C4-2B (cell line): ENCODE data around the gene ARMC9.

Experiments
- CTCF ChIP-seq: fragments of 450-650 bp; conservative IDR thresholded peaks from 2 replicates; pipeline ENCODE4 v1.5.1; 2017; ENCODE audit warnings: mild to moderate bottlenecking
- ZFX ChIP-seq: fragments of 450-650 bp; IDR thresholded peaks from 2 replicates; pipeline ENCODE4 v1.6.1; 2017

- TF ChIP-seq CTCF: no peak
- TF ChIP-seq ZFX: no peak
Measured at GRCh38 chr2:231362555-231363184, 164.2 kb downstream of the ARMC9 start.
